Kidney epithelial cell (primary cell): ENCODE measurements around the gene VAX1. TPM values are rescaled to one million over a fixed set of nuclear protein-coding genes. Genes with fewer than 3 reads are reported as not detected.
"Not testable (repeated sequence)": the region's sequence is repeated elsewhere in the genome, so short reads cannot be mapped to it uniquely, and the experiment has no call there.

ENCODE experiments used
- DNase-seq: peaks from one replicate; pipeline ENCODE4 v3.0.0-alpha.2; 2010; ENCODE audit warnings: low read depth
- H3K27me3 ChIP-seq: 2 replicates; pipeline ENCODE4 v1.6.0; 2011; ENCODE audit warnings: low read length; ENCODE audit not compliant: control insufficient read depth, insufficient read depth
- H3K36me3 ChIP-seq: 2 replicates; pipeline ENCODE4 v1.5.1; 2011; ENCODE audit warnings: low read length; ENCODE audit not compliant: control insufficient read depth, insufficient read depth
- H3K4me3 ChIP-seq: 2 replicates; pipeline ENCODE4 v1.5.1; 2011; ENCODE audit warnings: low read depth, mild to moderate bottlenecking, control low read depth, low read length
- total RNA-seq: library from RNA; depleted of rRNA; stranded (reverse); fragments of >200 nt; gene quantifications from 2 replicates; pipeline ENCODE4 v1.2.3, GENCODE V29; 2015
- TF ChIP-seq, protein P1 (sequence below): IDR thresholded peaks from 2 replicates; pipeline ENCODE4 v1.5.1; 2011; ENCODE audit warnings: mild to moderate bottlenecking, moderate library complexity, low read length, control low read depth, inconsistent platforms; ENCODE audit not compliant: insufficient read depth, poor library complexity, severe bottlenecking

Gene VAX1, protein sequence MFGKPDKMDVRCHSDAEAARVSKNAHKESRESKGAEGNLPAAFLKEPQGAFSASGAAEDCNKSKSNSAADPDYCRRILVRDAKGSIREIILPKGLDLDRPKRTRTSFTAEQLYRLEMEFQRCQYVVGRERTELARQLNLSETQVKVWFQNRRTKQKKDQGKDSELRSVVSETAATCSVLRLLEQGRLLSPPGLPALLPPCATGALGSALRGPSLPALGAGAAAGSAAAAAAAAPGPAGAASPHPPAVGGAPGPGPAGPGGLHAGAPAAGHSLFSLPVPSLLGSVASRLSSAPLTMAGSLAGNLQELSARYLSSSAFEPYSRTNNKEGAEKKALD
- total RNA-seq: 0.08 TPM in 1 of 2 replicates, not detected in the other

DNA sequence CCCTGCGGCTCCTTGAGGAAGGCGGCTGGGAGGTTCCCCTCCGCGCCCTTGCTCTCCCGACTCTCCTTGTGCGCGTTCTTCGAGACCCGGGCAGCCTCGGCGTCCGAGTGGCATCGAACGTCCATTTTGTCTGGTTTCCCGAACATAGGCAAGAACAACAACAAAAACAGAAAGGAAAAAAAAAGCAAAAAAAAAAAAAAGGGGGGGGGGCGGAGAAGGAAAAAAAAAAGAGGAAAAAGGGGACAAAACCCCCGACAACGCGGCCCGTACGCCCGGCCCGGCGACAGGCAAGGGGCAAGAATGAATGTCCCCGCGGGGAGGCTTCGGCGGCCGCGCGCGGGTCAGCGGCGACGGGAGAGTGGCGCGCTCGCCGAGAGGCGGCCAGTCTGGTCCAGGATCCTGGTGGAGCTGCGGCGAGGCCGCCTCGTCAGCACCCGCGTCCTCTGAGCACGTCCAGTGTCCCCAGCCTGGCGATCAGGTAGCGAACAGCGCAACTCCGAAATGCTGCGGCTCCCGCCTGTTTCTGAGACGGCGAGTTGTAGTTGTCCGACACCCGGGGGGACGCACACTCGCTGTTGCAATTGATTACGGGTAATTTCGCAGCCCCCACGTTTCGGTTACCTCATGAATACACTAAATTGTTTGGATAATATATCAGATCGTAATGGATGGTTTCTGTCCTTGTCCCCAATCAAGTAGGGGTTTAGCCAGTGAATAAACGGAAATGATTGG, at the start of gene VAX1:
TSS of gene VAX1 (minus strand) at position 360 of the 732 bp plus-strand sequence. CDS start at position 146, 214 bp downstream.
- Histone ChIP-seq H3K4me3 (peak within 1 kb of the TSS; percentile 31), H3K36me3 (no peaks in the 10 kb centered on the region), H3K27me3 (peaks cover 95% of the 10 kb centered on the region)
- no peak for DNase-seq
- TF ChIP-seq, protein P1, sequence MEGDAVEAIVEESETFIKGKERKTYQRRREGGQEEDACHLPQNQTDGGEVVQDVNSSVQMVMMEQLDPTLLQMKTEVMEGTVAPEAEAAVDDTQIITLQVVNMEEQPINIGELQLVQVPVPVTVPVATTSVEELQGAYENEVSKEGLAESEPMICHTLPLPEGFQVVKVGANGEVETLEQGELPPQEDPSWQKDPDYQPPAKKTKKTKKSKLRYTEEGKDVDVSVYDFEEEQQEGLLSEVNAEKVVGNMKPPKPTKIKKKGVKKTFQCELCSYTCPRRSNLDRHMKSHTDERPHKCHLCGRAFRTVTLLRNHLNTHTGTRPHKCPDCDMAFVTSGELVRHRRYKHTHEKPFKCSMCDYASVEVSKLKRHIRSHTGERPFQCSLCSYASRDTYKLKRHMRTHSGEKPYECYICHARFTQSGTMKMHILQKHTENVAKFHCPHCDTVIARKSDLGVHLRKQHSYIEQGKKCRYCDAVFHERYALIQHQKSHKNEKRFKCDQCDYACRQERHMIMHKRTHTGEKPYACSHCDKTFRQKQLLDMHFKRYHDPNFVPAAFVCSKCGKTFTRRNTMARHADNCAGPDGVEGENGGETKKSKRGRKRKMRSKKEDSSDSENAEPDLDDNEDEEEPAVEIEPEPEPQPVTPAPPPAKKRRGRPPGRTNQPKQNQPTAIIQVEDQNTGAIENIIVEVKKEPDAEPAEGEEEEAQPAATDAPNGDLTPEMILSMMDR: no peak

DNA sequence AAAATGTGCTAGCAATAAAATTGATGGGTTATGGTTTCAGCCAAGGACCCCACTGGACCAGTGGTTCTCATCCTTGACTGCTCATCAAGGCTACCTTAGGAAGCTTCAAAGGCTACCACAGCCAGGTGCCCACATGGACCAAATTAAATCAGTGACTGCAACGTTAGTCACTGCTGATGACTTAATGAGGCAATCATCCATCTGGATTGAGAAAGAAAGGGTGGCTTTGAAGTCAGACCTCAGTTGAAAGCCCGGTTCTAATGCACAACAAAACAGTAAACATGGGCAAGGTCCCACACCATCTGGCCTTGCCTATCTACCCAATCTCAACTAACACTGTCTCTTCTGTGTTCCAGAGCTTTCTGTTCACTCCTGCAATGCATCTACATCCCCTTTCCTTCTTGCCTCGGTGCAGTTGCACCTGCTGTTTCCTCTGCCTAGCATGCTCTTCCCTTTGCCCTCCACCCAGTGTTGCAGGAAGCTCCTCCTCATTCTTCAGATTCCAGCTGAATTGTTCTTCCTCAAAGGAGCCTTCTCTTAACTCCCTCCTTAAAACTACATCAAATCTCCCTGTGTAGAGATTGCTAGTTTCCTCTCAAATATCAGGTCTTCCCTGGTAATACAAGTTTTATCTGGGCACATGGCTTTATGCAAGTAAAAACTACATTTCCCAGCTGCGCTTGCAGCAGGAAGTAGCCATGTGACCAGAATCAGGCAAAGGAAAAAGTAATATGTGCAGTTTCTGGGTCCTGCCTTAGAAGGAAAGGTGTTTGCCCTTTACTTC, 49.0 kb upstream of the VAX1 start:
- peak; percentile 63 for DNase-seq

GRCh38 chr10:117185817-117186216, 47.7 kb upstream of the VAX1 start:
- not testable (repeated sequence) for H3K36me3 ChIP-seq, H3K27me3 ChIP-seq, DNase-seq, H3K4me3 ChIP-seq

More for the DNA sequence above, 49.0 kb upstream of the VAX1 start:
- Histone ChIP-seq H3K36me3 (no peaks in the 10 kb centered on the region), H3K27me3 (no peaks in the 10 kb centered on the region), H3K4me3 (no peak overlapping the region)
- TF ChIP-seq, protein P1: no peak

- TF ChIP-seq, protein P1: no peak
- no peak for DNase-seq
Measured at GRCh38 chr10:117184821-117185220, 46.8 kb upstream of the VAX1 start.

DNA sequence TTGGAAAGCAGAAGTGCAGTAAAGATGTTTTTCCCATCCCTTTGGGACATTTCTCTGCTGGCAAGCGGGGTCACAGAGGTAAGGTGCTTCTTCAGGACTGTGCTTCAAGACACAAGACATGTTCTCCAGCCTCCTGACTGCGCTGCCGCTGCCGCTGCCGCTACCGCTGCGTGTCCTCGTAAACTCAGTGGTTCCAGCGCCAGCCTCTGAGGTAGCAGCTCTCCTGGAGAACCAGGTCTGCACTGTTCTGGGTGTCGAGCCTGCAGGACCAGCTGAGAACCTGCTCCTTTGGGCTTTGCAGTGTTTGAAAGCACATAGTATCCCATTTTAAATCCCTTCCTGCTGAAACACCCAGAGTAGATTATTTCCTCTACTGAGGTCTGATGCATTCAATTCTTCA, 46.2 kb upstream of the VAX1 start:
- no peak overlapping the region for H3K4me3 ChIP-seq
- no peak for DNase-seq
- H3K27me3 ChIP-seq: no peaks in the 10 kb centered on the region
- TF ChIP-seq, protein P1: no peak
- no peaks in the 10 kb centered on the region for H3K36me3 ChIP-seq

More at GRCh38 chr10:117184821-117185220, 46.8 kb upstream of the VAX1 start:
- H3K4me3 ChIP-seq: no peak overlapping the region
- no peaks in the 10 kb centered on the region for H3K27me3 ChIP-seq
- H3K36me3 ChIP-seq: no peaks in the 10 kb centered on the region

GRCh38 chr10:117178190-117178589, 40.1 kb upstream of the VAX1 start:
- H3K27me3 ChIP-seq: peaks cover 9% of the 10 kb centered on the region
- TF ChIP-seq, protein P1: no peak
- H3K36me3 ChIP-seq: no peaks in the 10 kb centered on the region
- H3K4me3 ChIP-seq: no peak overlapping the region
- no peak for DNase-seq
